ENCODE measurements around the gene MRPS27.

DNA sequence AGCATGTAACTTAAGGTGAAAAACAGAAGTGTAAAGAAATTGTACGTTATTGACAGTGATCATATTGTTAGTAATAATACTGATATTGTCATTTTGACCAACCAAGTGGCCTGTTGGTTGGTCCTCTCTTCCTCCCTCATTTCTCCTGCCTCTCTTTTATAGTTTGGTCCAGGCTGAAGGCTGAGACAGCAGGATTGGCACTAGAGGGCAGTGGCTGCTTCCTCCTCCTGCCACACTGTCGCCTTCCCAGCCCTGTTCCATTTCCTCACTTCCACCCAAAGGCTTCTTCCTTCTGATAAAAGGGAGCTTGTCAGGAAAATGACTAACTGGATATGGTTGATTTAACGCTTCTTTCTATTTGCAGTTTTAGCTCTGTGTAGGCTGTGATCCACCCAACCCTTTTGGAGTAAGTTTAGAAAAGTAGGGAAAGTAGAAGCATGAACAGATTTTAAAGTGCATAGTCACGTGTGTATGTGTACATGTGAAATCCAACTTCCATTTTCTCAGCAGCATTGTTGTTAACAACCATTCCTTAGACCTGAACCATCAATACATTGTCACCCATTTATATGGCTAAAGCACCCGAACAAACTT lies 35.8 kb upstream of the MRPS27 start:
- TF ChIP-seq POLR2AphosphoS5 (IDR thresholded peaks at IDR 0.05), result no peak
- no peak for TF ChIP-seq POLR2A (IDR thresholded peaks at IDR 0.05)
- no peak for TF ChIP-seq CTCF (IDR thresholded peaks at IDR 0.05)

All from stomach (tissue), 4 donors.